Loucy (cell line): Measurements from ENCODE around the gene HPSE2.
A peak's percentile ranks its signal among the peaks of the same experiment; 100 is the strongest.

ENCODE experiments used
- H2AFZ ChIP-seq: fragments of 200-600 bp; sonication (generic); 2 replicates; pipeline ENCODE4 v1.6.0; 2016; ENCODE audit warnings: antibody characterized with exemption, mild to moderate bottlenecking, low read length, moderate library complexity
- H3F3A ChIP-seq: fragments of 200-600 bp; 2 replicates; pipeline ENCODE4 v1.6.0; 2016; ENCODE audit warnings: antibody characterized with exemption, low read depth, mild to moderate bottlenecking
- H3K27me3 ChIP-seq: fragments of 200-600 bp; sonication (generic); 2 replicates; pipeline ENCODE4 v1.6.1; 2014; ENCODE audit warnings: low read length, mild to moderate bottlenecking; ENCODE audit not compliant: insufficient read depth, poor library complexity, severe bottlenecking
- H3K36me3 ChIP-seq: fragments of 200-600 bp; sonication (generic); 2 replicates; pipeline ENCODE4 v1.6.1; 2016; ENCODE audit warnings: low read length; ENCODE audit not compliant: insufficient read depth
- H3K4me1 ChIP-seq: fragments of 200-600 bp; sonication (generic); 2 replicates; pipeline ENCODE4 v1.5.1; 2014; ENCODE audit warnings: low read length, mild to moderate bottlenecking; ENCODE audit not compliant: insufficient read depth, poor library complexity, severe bottlenecking
- H3K4me2 ChIP-seq: fragments of 200-600 bp; sonication (generic); 2 replicates; pipeline ENCODE4 v1.6.0; 2014; ENCODE audit warnings: antibody characterized with exemption, low read length, low read depth, mild to moderate bottlenecking; ENCODE audit not compliant: poor library complexity, severe bottlenecking
- H3K4me3 ChIP-seq: fragments of 200-600 bp; sonication (generic); 2 replicates; pipeline ENCODE4 v1.5.1; 2014; ENCODE audit warnings: low read length, mild to moderate bottlenecking, mixed read lengths; ENCODE audit not compliant: poor library complexity, severe bottlenecking
- H3K79me2 ChIP-seq: fragments of 200-600 bp; sonication (generic); 2 replicates; pipeline ENCODE4 v1.6.1; 2014; ENCODE audit warnings: low read length; ENCODE audit not compliant: insufficient read depth
- H3K9ac ChIP-seq: fragments of 200-600 bp; sonication (generic); 2 replicates; pipeline ENCODE4 v1.6.0; 2014; ENCODE audit warnings: mild to moderate bottlenecking, low read depth, low read length, moderate library complexity; ENCODE audit not compliant: poor library complexity, severe bottlenecking
- H3K9me2 ChIP-seq: fragments of 200-600 bp; sonication (generic); replicated peaks from 2 replicates; pipeline ENCODE4 v1.6.1; 2016; ENCODE audit warnings: low read depth, low read length, mixed read lengths
- H3K9me3 ChIP-seq: fragments of 200-600 bp; sonication (generic); 2 replicates; pipeline ENCODE4 v1.6.1; 2014; ENCODE audit warnings: mild to moderate bottlenecking, antibody characterized with exemption, low read length, low read depth; ENCODE audit not compliant: insufficient read depth
- H4K20me1 ChIP-seq: fragments of 200-600 bp; sonication (generic); 2 replicates; pipeline ENCODE4 v1.6.0; 2014; ENCODE audit warnings: antibody characterized with exemption, low read length, mild to moderate bottlenecking; ENCODE audit not compliant: insufficient read depth, poor library complexity, severe bottlenecking
- CTCF ChIP-seq: fragments of 200-600 bp; sonication (generic); conservative IDR thresholded peaks from 2 replicates; pipeline ENCODE4 v1.5.1; 2014; ENCODE audit warnings: mild to moderate bottlenecking, antibody characterized with exemption, low read length
- EZH2phosphoT487 ChIP-seq: fragments of 200-600 bp; IDR thresholded peaks from 2 replicates; pipeline ENCODE4 v1.6.1; 2018; ENCODE audit warnings: antibody characterized with exemption, mild to moderate bottlenecking, moderate library complexity, borderline replicate concordance

HPSE2 gene

GRCh38 chr10:98446151-98446660 lies 789.4 kb downstream of the HPSE2 start:
- Histone ChIP-seq H3F3A (no peaks in the 10 kb centered on the region), H3K27me3 (no peaks in the 10 kb centered on the region), H3K36me3 (no peaks in the 10 kb centered on the region), H3K4me1 (peaks cover 32% of the 10 kb centered on the region), H3K4me2 (peak overlapping the region; percentile 90), H3K9me2 (no peaks in the 10 kb centered on the region), H3K9me3 (no peaks in the 10 kb centered on the region), H2AFZ (peak overlapping the region; percentile 95), H3K9ac (peak overlapping the region; percentile 88), H4K20me1 (no peaks in the 10 kb centered on the region), H3K79me2 (peaks cover 19% of the 10 kb centered on the region), H3K4me3 (peak overlapping the region; percentile 90)
- TF ChIP-seq EZH2phosphoT487 (no peak), CTCF (no peak)

GRCh38 chr10:98445200-98445812 lies 790.3 kb downstream of the HPSE2 start:
- H3K27me3 ChIP-seq = no peaks in the 10 kb centered on the region
- H3K4me1 ChIP-seq = peaks cover 33% of the 10 kb centered on the region
- H2AFZ ChIP-seq = no peak overlapping the region
- no peaks in the 10 kb centered on the region for H3F3A ChIP-seq
- peak overlapping the region; percentile 88 for H3K9ac ChIP-seq
- H3K9me2 ChIP-seq = no peaks in the 10 kb centered on the region
- no peaks in the 10 kb centered on the region for H3K9me3 ChIP-seq
- no peak for TF ChIP-seq CTCF
- no peak for TF ChIP-seq EZH2phosphoT487
- H3K36me3 ChIP-seq = no peaks in the 10 kb centered on the region
- no peaks in the 10 kb centered on the region for H4K20me1 ChIP-seq
- H3K4me2 ChIP-seq = peak overlapping the region; percentile 90
- peak overlapping the region; percentile 90 for H3K4me3 ChIP-seq
- peaks cover 19% of the 10 kb centered on the region for H3K79me2 ChIP-seq

GRCh38 chr10:98444314-98445006 lies 791.2 kb downstream of the HPSE2 start:
- no peaks in the 10 kb centered on the region; the same call in 1 of the 2 replicates for H3K36me3 ChIP-seq
- no peaks in the 10 kb centered on the region for H3K27me3 ChIP-seq
- peak overlapping the region; percentile 90 for H3K4me3 ChIP-seq
- peaks cover 33% of the 10 kb centered on the region for H3K4me1 ChIP-seq
- TF ChIP-seq CTCF = no peak
- TF ChIP-seq EZH2phosphoT487 = no peak
- peak overlapping the region; percentile 90 for H3K4me2 ChIP-seq
- H3K9me2 ChIP-seq = no peaks in the 10 kb centered on the region
- H3K79me2 ChIP-seq = peaks cover 19% of the 10 kb centered on the region
- H3F3A ChIP-seq = no peaks in the 10 kb centered on the region
- H4K20me1 ChIP-seq = no peaks in the 10 kb centered on the region
- no peak overlapping the region for H3K9ac ChIP-seq
- no peak overlapping the region for H2AFZ ChIP-seq
- H3K9me3 ChIP-seq = no peaks in the 10 kb centered on the region
